ENCODE data around the gene IL10RB. TPM values are rescaled to one million over a fixed set of nuclear protein-coding genes. Genes with fewer than 3 reads are reported as not detected.

IL10RB gene
- total and polyA plus RNA-seq, 2 of the 4 experiments (the other 2 are of a cell fraction): 20.1 to 45.2 TPM

DNA sequence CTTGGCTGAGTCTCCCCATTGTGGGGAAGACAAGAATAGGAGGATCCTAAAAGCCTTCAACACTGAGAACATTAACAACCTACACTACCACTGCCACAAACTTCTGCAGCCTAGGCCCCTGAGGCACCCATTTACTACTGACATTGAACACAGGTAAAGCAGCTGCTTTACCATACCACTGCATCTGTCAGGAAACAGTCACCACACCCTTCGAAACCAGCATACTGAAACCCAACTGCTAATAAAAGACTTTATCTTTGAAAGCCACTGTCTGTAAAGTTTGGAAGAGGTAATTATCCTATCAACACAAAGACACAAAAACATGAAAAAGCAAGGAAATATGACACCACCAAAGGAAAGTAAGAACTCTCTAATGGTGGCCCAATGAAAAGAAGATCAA is 66.0 kb downstream of the IL10RB start:
- dilution Hi-C loops (cut with HindIII; ENCODE audit: low sequenced_read_pairs, unreplicated experiment) (no loop called here), in situ Hi-C loops (cut with MboI; ENCODE audit: low sequenced_read_pairs) (no loop called here), intact Hi-C loops (cut with micrococcal nuclease) (no loop called here)
- no peak overlapping the region for H4K8ac ChIP-seq (ENCODE audit: low read depth in 2 of 2, low read length in 2 of 2)
- no peak overlapping the region for H2BK120ac ChIP-seq (ENCODE audit: low read depth, low read length)
- H3K56ac ChIP-seq (ENCODE audit: extremely low read depth, insufficient read depth, low read length): no peak overlapping the region
- H3K9me3 ChIP-seq (ENCODE audit: control insufficient read depth, insufficient read depth, low read length): 0 out of 2 replicates have a peak, but pooled peaks cover 2% of the 10 kb centered on the region
- WGBS, 2 experiments (ENCODE audit: extremely low coverage in 2 of 2, insufficient read length in 1 of 2): no CpG with 5 or more reads among the region's 1 CpG
- H3K23ac ChIP-seq (ENCODE audit: low read depth, low read length): no peak overlapping the region
- H2BK15ac ChIP-seq (ENCODE audit: low read depth, low read length): no peak overlapping the region
- no peak overlapping the region for H3K9ac ChIP-seq (ENCODE audit: low read depth, low read length)
- no peak overlapping the region for H2BK20ac ChIP-seq (ENCODE audit: low read depth, low read length)
- CTCF ChIA-PET: interaction anchor here (1.0 kb wide), 1 partner anchor 29 kb away, joined by 4 read pairs; no protein-coding TSS in a partner anchor
- TF ChIP-seq BHLHE40 (IDR thresholded peaks at IDR 0.05; ENCODE audit: low read depth, low read length) (no peak), NFE2L2 (IDR thresholded peaks at IDR 0.05; ENCODE audit: low read depth, low read length) (no peak), CHD1 (IDR thresholded peaks at IDR 0.05; ENCODE audit: low read depth, low read length) (no peak), CTCF (conservative IDR thresholded peaks at IDR 0.05; ENCODE audit: low read depth, low read length) (no peak), RFX5 (IDR thresholded peaks at IDR 0.05; ENCODE audit: low read depth, low read length) (no peak), MAFK (IDR thresholded peaks at IDR 0.05; ENCODE audit: low read depth, low read length) (no peak)
- H2AFZ ChIP-seq (replicated peaks; ENCODE audit: low read length, poor library complexity): no peak overlapping the region
- peaks cover 12% of the 10 kb centered on the region for H3K36me3 ChIP-seq (ENCODE audit: control insufficient read depth, insufficient read depth, low read length)
- no peaks in the 10 kb centered on the region for H3K27me3 ChIP-seq (ENCODE audit: control insufficient read depth, insufficient read depth, low read length)
- no peak overlapping the region for H4K91ac ChIP-seq (ENCODE audit: insufficient read depth, low read depth, low read length)
- no peak overlapping the region for H3K4me2 ChIP-seq (ENCODE audit: low read depth, low read length)
- no peak overlapping the region for H3K27ac ChIP-seq (ENCODE audit: insufficient read depth, low read length)
- peaks cover 8% of the 10 kb centered on the region; the same call in 1 of the 2 replicates for H3K9me1 ChIP-seq (ENCODE audit: insufficient read depth, low read length)
- no peak overlapping the region for H3K14ac ChIP-seq (replicated peaks; ENCODE audit: low read depth, low read length)
- no peak overlapping the region for H2AK9ac ChIP-seq (replicated peaks; ENCODE audit: low read depth, low read length, poor library complexity)
- no peak for DNase-seq
- H3K18ac ChIP-seq (ENCODE audit: low read depth, low read length): no peak overlapping the region
- H3K79me1 ChIP-seq (ENCODE audit: low read depth in 1 of 2, low read length in 2 of 2): peaks cover 43 to 52% of the 10 kb centered on the region in 2 experiments
- no peak overlapping the region for H2AK5ac ChIP-seq (ENCODE audit: low read depth, low read length)
- POLR2A ChIA-PET (ENCODE audit: unreplicated experiment): no interaction called here
- no TSS peak for BruUV-seq (replicated peaks)
- H3K4me3 ChIP-seq (ENCODE audit: insufficient read depth, low read depth, low read length): no peak overlapping the region
- no peak overlapping the region for H2BK5ac ChIP-seq (ENCODE audit: low read depth, low read length, poor library complexity, severe bottlenecking)
- no peak for ATAC-seq (ENCODE audit: low read depth)
- H4K5ac ChIP-seq (ENCODE audit: low read depth, low read length): no peak overlapping the region
- H4K20me1 ChIP-seq (ENCODE audit: insufficient read depth, low read length): peaks cover 19% of the 10 kb centered on the region
- no peaks in the 10 kb centered on the region for H3K4me1 ChIP-seq (ENCODE audit: control insufficient read depth, insufficient read depth, low read length)
- no peak overlapping the region for H3K4ac ChIP-seq (ENCODE audit: low read depth, low read length)

Data from IMR-90 (cell line).